Measurements from ENCODE around the gene GBA3.

- TF ChIP-seq, protein P1, sequence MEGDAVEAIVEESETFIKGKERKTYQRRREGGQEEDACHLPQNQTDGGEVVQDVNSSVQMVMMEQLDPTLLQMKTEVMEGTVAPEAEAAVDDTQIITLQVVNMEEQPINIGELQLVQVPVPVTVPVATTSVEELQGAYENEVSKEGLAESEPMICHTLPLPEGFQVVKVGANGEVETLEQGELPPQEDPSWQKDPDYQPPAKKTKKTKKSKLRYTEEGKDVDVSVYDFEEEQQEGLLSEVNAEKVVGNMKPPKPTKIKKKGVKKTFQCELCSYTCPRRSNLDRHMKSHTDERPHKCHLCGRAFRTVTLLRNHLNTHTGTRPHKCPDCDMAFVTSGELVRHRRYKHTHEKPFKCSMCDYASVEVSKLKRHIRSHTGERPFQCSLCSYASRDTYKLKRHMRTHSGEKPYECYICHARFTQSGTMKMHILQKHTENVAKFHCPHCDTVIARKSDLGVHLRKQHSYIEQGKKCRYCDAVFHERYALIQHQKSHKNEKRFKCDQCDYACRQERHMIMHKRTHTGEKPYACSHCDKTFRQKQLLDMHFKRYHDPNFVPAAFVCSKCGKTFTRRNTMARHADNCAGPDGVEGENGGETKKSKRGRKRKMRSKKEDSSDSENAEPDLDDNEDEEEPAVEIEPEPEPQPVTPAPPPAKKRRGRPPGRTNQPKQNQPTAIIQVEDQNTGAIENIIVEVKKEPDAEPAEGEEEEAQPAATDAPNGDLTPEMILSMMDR (IDR thresholded peaks at IDR 0.05) = no peak
- TF ChIP-seq POLR2A (IDR thresholded peaks at IDR 0.05) = no peak
Observed at GRCh38 chr4:22695029-22695428, 2.3 kb downstream of the GBA3 start.

Measured in transverse colon (tissue), 3 donors.